Body of pancreas (tissue), 4 donors: ENCODE data around the gene TCHHL1. TPM values are rescaled to one million over a fixed set of nuclear protein-coding genes. Genes with fewer than 3 reads are reported as not detected.

Experiments used
- ATAC-seq: fragments of 150-250 bp; one replicate; pipeline ENCODE4 v1.9.1; 2016
- DNase-seq, 4 donors: peaks; one replicate each; pipeline ENCODE4 v3.0.0-alpha.2; 2019
- H3K27ac ChIP-seq, 4 donors: fragments of 200-600 bp; sonication (generic); 1 replicate in 3 of 4; 2 replicates in 1 of 4; pipeline versions ENCODE4 v1.5.1 to v1.6.1; 2016 to 2019; ENCODE audit warnings: mild to moderate bottlenecking in 1 of 4, mixed read lengths in 1 of 4, moderate library complexity in 1 of 4
- H3K27me3 ChIP-seq, 2 donors: fragments of 200-600 bp; sonication (generic); one replicate each; pipeline ENCODE4 v1.6.0; 2016; ENCODE audit warnings: mild to moderate bottlenecking in 1 of 2
- H3K36me3 ChIP-seq, 2 donors: fragments of 200-600 bp; sonication (generic); replicated peaks in 1 of 2; 2 replicates each; pipeline ENCODE4 v1.5.1; 2016; ENCODE audit warnings: low read depth in 2 of 2; ENCODE audit not compliant: insufficient read depth in 1 of 2
- H3K4me1 ChIP-seq: fragments of 200-600 bp; sonication (generic); one replicate; pipeline ENCODE4 v1.6.0; 2016
- H3K4me3 ChIP-seq, 2 donors: fragments of 200-600 bp; sonication (generic); 1 replicate in 1 of 2; 2 replicates in 1 of 2; pipeline ENCODE4 v1.5.1; 2016 to 2019
- H3K9me3 ChIP-seq, 3 donors: fragments of 200-600 bp; sonication (generic); 1 replicate in 2 of 3; 2 replicates in 1 of 3; pipeline ENCODE4 v1.5.1; 2016
- CTCF ChIP-seq, 7 experiments: fragments of 450-650 bp in 4 of 7; fragments of 200-600 bp in 3 of 7; sonication (generic) in 3 of 7; IDR thresholded peaks; one replicate each; pipeline ENCODE4 v1.5.1; 2016 to 2019; ENCODE audit warnings: antibody characterized with exemption in 7 of 7
- POLR2A ChIP-seq, 3 donors: fragments of 450-650 bp; IDR thresholded peaks; one replicate each; pipeline ENCODE4 v1.6.1; 2016; ENCODE audit warnings: antibody characterized with exemption in 3 of 3, mild to moderate bottlenecking in 2 of 3
- WGBS, 2 donors: methylation state at CpG; one replicate each; pipeline ENCODE4 v1.1.5; 2017; 5-methylcytosine and 5-hydroxymethylcytosine counted together
- intact Hi-C: fragments of 100-400 bp; cut with DNase I; formaldehyde crosslinking; loops from one replicate; pipeline ENCODE4 v1.15.1; 2023
- total RNA-seq, 2 donors: library from RNA; depleted of rRNA; stranded (reverse); fragments of >200 nt; gene quantifications; one replicate each; pipeline ENCODE4 v1.1.0, GENCODE V29; 2016

TCHHL1 gene
- not detected for total RNA-seq

- TF ChIP-seq CTCF (IDR thresholded peaks at IDR 0.05) (no peak), POLR2A (IDR thresholded peaks at IDR 0.05) (no peak)
Measured at GRCh38 chr1:152089014-152089674, at the start of gene TCHHL1. TCHHL1 (minus strand) TSS chr1:152089064; CDS start chr1:152088143, 921 bp downstream.

GRCh38 chr1:152137215-152137614 lies 48.4 kb upstream of the TCHHL1 start:
- DNase-seq (no peak), ATAC-seq (no peak)
- TF ChIP-seq CTCF (IDR thresholded peaks at IDR 0.05): no peak
- no peak for TF ChIP-seq POLR2A (IDR thresholded peaks at IDR 0.05)
- intact Hi-C loops: no loop called here
- Histone ChIP-seq H3K36me3 (no peaks in the 10 kb centered on the region), H3K4me1 (no peaks in the 10 kb centered on the region), H3K4me3 (no peak overlapping the region), H3K27me3 (no peaks in the 10 kb centered on the region), H3K9me3 (no peaks in the 10 kb centered on the region), H3K27ac (no peak overlapping the region)

More at GRCh38 chr1:152089014-152089674, at the start of gene TCHHL1:
- H3K27ac ChIP-seq: no peak within 1 kb of the TSS
- peaks cover 0 to 8% (median 0%) of the 10 kb centered on the region in 3 donors for H3K9me3 ChIP-seq
- intact Hi-C loops: no loop called here
- no peak for DNase-seq
- no peak for ATAC-seq
- H3K27me3 ChIP-seq: no peaks in the 10 kb centered on the region
- H3K36me3 ChIP-seq: no peaks in the 10 kb centered on the region
- H3K4me3 ChIP-seq: no peak within 1 kb of the TSS
- H3K4me1 ChIP-seq: no peaks in the 10 kb centered on the region
- WGBS, 2 donors: 58 to 62% methylated on average over 5 of the region's 5 CpGs

- Histone ChIP-seq H3K4me1 (no peaks in the 10 kb centered on the region), H3K27me3 (no peaks in the 10 kb centered on the region), H3K9me3 (no peaks in the 10 kb centered on the region), H3K4me3 (no peak overlapping the region), H3K27ac (no peak overlapping the region), H3K36me3 (no peaks in the 10 kb centered on the region)
- no peak for ATAC-seq
- intact Hi-C loops: no loop called here
- no peak for DNase-seq
- TF ChIP-seq CTCF (IDR thresholded peaks at IDR 0.05): no peak
- no peak for TF ChIP-seq POLR2A (IDR thresholded peaks at IDR 0.05)
Measured at GRCh38 chr1:152130186-152130585, 41.3 kb upstream of the TCHHL1 start.

GRCh38 chr1:152127673-152128072 lies 38.8 kb upstream of the TCHHL1 start:
- ATAC-seq (no peak), DNase-seq (no peak)
- no peak overlapping the region for H3K27ac ChIP-seq
- H3K27me3 ChIP-seq: no peaks in the 10 kb centered on the region
- H3K4me3 ChIP-seq: no peak overlapping the region
- intact Hi-C loops: no loop called here
- TF ChIP-seq CTCF (IDR thresholded peaks at IDR 0.05) (no peak), POLR2A (IDR thresholded peaks at IDR 0.05) (no peak)
- H3K4me1 ChIP-seq: no peaks in the 10 kb centered on the region
- no peaks in the 10 kb centered on the region for H3K9me3 ChIP-seq
- no peaks in the 10 kb centered on the region for H3K36me3 ChIP-seq

- WGBS, 2 donors: 52 to 56% methylated on average over 4 to 6 of the region's 6 CpGs
- no peaks in the 10 kb centered on the region for H3K27me3 ChIP-seq
Measured at GRCh38 chr1:152125834-152126443, 37.1 kb upstream of the TCHHL1 start.

More at GRCh38 chr1:152125834-152126443, 37.1 kb upstream of the TCHHL1 start:
- H3K36me3 ChIP-seq: no peaks in the 10 kb centered on the region
- no peak for TF ChIP-seq POLR2A (IDR thresholded peaks at IDR 0.05)
- no peak for TF ChIP-seq CTCF (IDR thresholded peaks at IDR 0.05)
- no peak overlapping the region for H3K27ac ChIP-seq
- no peak for DNase-seq
- no peaks in the 10 kb centered on the region for H3K9me3 ChIP-seq
- no peak for ATAC-seq
- H3K4me1 ChIP-seq: no peaks in the 10 kb centered on the region
- no peak overlapping the region for H3K4me3 ChIP-seq
- intact Hi-C loops: no loop called here
